Measurements from ENCODE around the gene ADAP2.

DNA sequence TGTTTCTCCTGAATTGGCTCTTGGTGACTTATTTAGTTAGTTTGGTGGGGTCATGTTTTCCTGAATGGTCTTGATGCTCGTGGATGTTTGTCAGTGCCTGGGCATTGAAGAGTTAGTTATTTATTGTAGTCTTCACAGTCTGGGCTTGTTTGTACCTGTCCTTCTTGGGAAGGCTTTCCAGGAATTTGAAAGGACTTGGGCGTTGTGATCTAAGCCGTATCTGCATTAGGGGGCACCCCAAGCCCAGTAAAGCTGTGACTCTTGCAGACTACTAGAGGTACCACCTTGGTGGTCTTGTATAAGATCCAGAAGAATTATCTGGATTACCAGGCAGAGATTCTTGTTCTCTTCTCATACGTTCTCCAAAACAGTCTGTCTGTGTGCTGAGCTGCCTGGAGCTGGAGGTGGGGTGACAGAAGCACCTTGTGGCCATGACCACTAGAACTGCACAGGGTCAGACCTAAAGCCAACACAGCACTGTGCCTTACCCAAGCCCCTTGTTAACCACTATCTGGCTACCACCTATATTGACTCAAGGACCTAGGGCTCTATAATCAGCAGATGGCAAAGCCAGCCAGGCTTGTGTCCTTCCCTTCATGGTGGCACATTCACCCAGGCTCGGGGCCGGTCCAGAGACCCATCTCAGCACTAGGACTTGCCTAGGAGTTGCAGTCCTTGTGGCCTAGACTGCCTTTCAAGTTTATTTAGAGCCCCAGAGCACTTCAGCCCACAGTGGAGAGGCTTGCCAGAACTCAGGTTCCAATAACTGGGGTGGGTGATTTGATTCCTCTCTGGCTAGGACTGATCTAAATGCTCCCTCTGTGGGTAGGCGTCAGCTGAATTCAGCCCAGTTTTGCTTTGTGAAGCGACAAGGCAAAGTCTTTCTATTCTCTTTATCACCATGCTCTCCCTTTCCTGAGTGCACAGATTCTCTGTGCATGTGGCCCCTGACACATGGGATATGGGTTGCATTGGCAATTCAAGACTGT is 60.1 kb downstream of the ADAP2 start:
- TF ChIP-seq POLR2A (IDR thresholded peaks at IDR 0.05): no peak
- TF ChIP-seq, protein P1, sequence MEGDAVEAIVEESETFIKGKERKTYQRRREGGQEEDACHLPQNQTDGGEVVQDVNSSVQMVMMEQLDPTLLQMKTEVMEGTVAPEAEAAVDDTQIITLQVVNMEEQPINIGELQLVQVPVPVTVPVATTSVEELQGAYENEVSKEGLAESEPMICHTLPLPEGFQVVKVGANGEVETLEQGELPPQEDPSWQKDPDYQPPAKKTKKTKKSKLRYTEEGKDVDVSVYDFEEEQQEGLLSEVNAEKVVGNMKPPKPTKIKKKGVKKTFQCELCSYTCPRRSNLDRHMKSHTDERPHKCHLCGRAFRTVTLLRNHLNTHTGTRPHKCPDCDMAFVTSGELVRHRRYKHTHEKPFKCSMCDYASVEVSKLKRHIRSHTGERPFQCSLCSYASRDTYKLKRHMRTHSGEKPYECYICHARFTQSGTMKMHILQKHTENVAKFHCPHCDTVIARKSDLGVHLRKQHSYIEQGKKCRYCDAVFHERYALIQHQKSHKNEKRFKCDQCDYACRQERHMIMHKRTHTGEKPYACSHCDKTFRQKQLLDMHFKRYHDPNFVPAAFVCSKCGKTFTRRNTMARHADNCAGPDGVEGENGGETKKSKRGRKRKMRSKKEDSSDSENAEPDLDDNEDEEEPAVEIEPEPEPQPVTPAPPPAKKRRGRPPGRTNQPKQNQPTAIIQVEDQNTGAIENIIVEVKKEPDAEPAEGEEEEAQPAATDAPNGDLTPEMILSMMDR (IDR thresholded peaks at IDR 0.05): no peak
